Uterus (tissue), 4 donors: ENCODE results near the gene RER1. TPM values are rescaled to one million over a fixed set of nuclear protein-coding genes. Genes with fewer than 3 reads are reported as not detected.
"Not testable (repeated sequence)": the region's sequence is repeated elsewhere in the genome, so short reads cannot be mapped to it uniquely, and the experiment has no call there.

Source experiments
- DNase-seq, 2 donors: peaks; one replicate each; pipeline ENCODE4 v3.0.0-alpha.2; 2019 to 2020
- H3K27ac ChIP-seq, 2 donors: fragments of 200-600 bp; sonication (generic); 1 replicate in 1 of 2; 2 replicates in 1 of 2; pipeline ENCODE4 v1.5.1; 2016 to 2018
- H3K27me3 ChIP-seq, 2 donors: fragments of 200-600 bp; sonication (generic); one replicate each; pipeline ENCODE4 v1.5.1; 2018 to 2019; ENCODE audit warnings: control low read depth in 1 of 2
- H3K36me3 ChIP-seq, 2 donors: fragments of 200-600 bp; sonication (generic); one replicate each; pipeline ENCODE4 v1.5.1; 2019; ENCODE audit warnings: control low read depth in 1 of 2
- H3K4me1 ChIP-seq, 2 donors: fragments of 200-600 bp; sonication (generic); one replicate each; pipeline ENCODE4 v1.5.1; 2018 to 2019; ENCODE audit warnings: control low read depth in 1 of 2
- H3K4me3 ChIP-seq, 2 donors: fragments of 200-600 bp; sonication (generic); 1 replicate in 1 of 2; 2 replicates in 1 of 2; pipeline ENCODE4 v1.5.1; 2018 to 2019; ENCODE audit warnings: mild to moderate bottlenecking in 1 of 2
- H3K9me3 ChIP-seq, 2 donors: fragments of 200-600 bp; sonication (generic); one replicate each; pipeline ENCODE4 v1.5.1; 2019; ENCODE audit warnings: control low read depth in 1 of 2
- POLR2A ChIP-seq, 2 donors: fragments of 450-650 bp; IDR thresholded peaks; one replicate each; pipeline ENCODE4 v1.6.1; 2016; ENCODE audit warnings: antibody characterized with exemption in 2 of 2, mild to moderate bottlenecking in 1 of 2, moderate library complexity in 1 of 2
- intact Hi-C: fragments of 100-400 bp; cut with DNase I; formaldehyde crosslinking; loops from one replicate; pipeline ENCODE4 v1.15.1; 2023; ENCODE audit warnings: low total_unique reads
- total RNA-seq, 4 donors: library from RNA; depleted of rRNA in 3 of 4; stranded (reverse); fragments of >200 nt in 3 of 4; gene quantifications; one replicate each; pipeline versions ENCODE4 v1.1.0 to v1.2.4, GENCODE V29; 2014 to 2023
- TF ChIP-seq, protein P1 (sequence below), 4 experiments: fragments of 200-600 bp in 2 of 4; fragments of 450-650 bp in 2 of 4; sonication (generic) in 2 of 4; IDR thresholded peaks; one replicate each; pipeline ENCODE4 v1.5.1; 2016 to 2019; ENCODE audit warnings: antibody characterized with exemption in 4 of 4, mild to moderate bottlenecking in 2 of 4, moderate library complexity in 1 of 4
- donor health status: DM: yes; HTN: yes; CAD: no.

RER1 gene
- total RNA-seq, 4 donors from 2014 or later, result 34.1 to 105 (median 57.3) TPM

DNA sequence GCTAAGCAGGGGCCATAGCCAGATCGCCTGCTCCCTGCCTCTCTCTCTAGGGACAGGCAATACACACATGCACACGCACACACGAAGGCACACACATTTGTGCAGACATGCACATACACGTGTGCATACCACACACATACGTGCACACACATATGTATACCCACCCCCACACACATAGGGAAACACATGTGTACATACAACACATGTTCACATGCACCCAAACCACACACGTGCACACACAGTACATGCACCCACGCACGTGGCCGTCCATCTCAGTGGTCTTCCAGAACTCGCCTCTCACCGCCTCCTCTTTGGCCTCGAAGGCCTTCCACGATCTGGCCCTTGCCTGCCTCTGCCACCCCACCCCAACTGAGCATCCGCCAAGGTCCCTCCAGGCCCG lies 46.0 kb downstream of the RER1 start:
- TF ChIP-seq, protein P1, sequence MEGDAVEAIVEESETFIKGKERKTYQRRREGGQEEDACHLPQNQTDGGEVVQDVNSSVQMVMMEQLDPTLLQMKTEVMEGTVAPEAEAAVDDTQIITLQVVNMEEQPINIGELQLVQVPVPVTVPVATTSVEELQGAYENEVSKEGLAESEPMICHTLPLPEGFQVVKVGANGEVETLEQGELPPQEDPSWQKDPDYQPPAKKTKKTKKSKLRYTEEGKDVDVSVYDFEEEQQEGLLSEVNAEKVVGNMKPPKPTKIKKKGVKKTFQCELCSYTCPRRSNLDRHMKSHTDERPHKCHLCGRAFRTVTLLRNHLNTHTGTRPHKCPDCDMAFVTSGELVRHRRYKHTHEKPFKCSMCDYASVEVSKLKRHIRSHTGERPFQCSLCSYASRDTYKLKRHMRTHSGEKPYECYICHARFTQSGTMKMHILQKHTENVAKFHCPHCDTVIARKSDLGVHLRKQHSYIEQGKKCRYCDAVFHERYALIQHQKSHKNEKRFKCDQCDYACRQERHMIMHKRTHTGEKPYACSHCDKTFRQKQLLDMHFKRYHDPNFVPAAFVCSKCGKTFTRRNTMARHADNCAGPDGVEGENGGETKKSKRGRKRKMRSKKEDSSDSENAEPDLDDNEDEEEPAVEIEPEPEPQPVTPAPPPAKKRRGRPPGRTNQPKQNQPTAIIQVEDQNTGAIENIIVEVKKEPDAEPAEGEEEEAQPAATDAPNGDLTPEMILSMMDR (IDR thresholded peaks at IDR 0.05), result no peak
- TF ChIP-seq POLR2A (IDR thresholded peaks at IDR 0.05), result no peak
- Histone ChIP-seq H3K4me3 (no peak overlapping the region), H3K4me1 (no peaks in the 10 kb centered on the region), H3K36me3 (no peaks in the 10 kb centered on the region), H3K27me3 (no peaks in the 10 kb centered on the region), H3K27ac (no peak overlapping the region), H3K9me3 (no peaks in the 10 kb centered on the region)
- intact Hi-C loops, result no loop called here
- no peak for DNase-seq

DNA sequence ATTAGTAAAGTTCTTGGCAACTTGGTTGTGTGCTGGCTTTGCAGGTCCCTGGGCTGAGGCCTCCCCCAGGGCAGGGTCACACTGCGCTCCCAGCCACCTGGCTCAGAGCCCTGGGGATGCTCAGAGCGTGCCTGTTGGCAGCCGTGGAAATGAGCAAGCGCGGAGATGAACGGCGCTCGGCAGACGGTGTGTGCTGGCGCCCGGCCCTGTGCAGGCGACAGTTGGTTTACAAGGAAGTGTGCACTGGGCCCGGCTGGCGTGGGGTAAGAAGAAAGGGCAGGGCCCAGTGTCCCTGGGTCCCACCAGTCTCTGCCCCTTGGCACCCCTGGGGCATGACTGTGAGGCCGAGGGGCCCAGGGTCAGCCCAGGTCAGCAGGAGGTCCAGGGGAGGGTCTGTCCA lies 46.4 kb downstream of the RER1 start:
- H3K36me3 ChIP-seq, result no peaks in the 10 kb centered on the region
- H3K9me3 ChIP-seq, result no peaks in the 10 kb centered on the region
- no peak overlapping the region for H3K27ac ChIP-seq
- no peak for TF ChIP-seq POLR2A (IDR thresholded peaks at IDR 0.05)
- TF ChIP-seq, protein P1 (IDR thresholded peaks at IDR 0.05), result no peak
- intact Hi-C loops, result no loop called here
- H3K27me3 ChIP-seq, result peaks cover 0 to 3% of the 10 kb centered on the region in 2 donors
- no peak for DNase-seq
- H3K4me3 ChIP-seq, result no peak overlapping the region
- H3K4me1 ChIP-seq, result no peaks in the 10 kb centered on the region

DNA sequence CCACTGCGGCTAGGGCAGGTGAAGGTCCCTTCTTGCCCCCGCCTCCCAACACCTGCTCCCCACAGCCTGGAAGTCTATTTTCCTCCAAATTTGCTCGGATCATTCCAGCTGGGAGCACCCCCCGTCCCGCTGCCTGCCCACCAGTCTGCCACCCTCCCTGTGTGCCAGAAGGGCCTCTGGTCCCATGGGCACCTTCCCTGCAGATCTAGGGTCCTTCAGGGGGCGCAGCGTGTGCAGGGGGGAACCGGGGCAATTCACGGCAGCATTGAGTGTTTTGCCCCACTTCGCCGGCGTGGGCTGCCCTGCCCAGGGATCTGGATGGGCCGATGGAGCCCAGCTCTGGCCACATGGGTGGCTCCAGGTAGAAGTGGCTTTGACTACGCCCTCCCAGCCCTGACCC lies 47.0 kb downstream of the RER1 start:
- intact Hi-C loops, result no loop called here

DNA sequence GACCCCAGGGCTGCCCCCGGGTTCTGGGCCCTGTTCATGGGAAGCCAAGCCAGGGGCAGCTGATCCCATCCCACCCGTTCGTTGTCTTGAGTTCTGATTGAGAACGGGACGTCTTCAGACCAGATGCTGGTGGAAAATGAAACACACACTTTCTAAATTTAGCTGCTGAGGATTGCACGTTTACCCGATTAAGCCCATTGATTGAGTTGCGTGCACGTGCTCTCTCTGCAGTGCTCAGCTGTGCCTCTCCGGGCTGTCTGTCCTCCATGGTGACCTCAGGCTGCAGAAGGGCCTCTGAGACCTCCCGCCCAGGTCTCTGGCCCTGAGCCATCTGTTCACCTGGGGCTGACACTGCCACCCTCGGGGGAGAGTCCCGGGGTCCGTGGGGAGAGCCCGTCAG lies 47.7 kb downstream of the RER1 start:
- intact Hi-C loops, result no loop called here
- Histone ChIP-seq H3K9me3 (no peaks in the 10 kb centered on the region), H3K27ac (no peak overlapping the region), H3K4me3 (no peak overlapping the region), H3K36me3 (no peaks in the 10 kb centered on the region), H3K4me1 (peaks cover 0 to 8% of the 10 kb centered on the region in 2 donors), H3K27me3 (peaks cover 5% of the 10 kb centered on the region in 2 donors)
- TF ChIP-seq, protein P1 (IDR thresholded peaks at IDR 0.05), result no peak
- DNase-seq, result no peak

More for the DNA sequence above, 47.0 kb downstream of the RER1 start:
- Histone ChIP-seq H3K36me3 (no peaks in the 10 kb centered on the region), H3K4me1 (peaks cover 0 to 6% of the 10 kb centered on the region in 2 donors), H3K4me3 (no peak overlapping the region), H3K27me3 (peaks cover 0 to 5% of the 10 kb centered on the region in 2 donors), H3K27ac (no peak overlapping the region), H3K9me3 (no peaks in the 10 kb centered on the region)
- TF ChIP-seq, protein P1 (IDR thresholded peaks at IDR 0.05), result no peak
- TF ChIP-seq POLR2A (IDR thresholded peaks at IDR 0.05), result no peak
- DNase-seq, result no peak

DNA sequence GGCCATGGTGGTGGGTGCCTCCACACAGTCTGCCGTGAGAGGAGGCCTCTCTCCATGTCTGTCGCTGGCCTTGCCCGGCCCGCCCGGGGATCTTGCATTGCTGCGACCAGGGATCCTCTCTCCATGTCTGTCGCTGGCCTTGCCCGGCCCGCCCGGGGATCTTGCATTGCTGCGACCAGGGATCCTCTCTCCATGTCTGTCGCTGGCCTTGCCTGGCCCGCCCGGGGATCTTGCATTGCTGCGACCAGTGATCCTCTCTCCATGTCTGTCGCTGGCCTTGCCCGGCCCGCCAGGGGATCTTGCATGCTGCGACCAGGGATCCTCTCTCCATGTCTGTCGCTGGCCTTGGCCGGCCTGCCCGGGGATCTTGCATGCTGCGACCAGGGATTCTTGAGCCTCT lies 48.7 kb downstream of the RER1 start:
- DNase-seq, H3K9me3 ChIP-seq, H3K36me3 ChIP-seq, H3K4me3 ChIP-seq, H3K4me1 ChIP-seq, intact Hi-C loops, H3K27me3 ChIP-seq, H3K27ac ChIP-seq: not testable (repeated sequence)

DNA sequence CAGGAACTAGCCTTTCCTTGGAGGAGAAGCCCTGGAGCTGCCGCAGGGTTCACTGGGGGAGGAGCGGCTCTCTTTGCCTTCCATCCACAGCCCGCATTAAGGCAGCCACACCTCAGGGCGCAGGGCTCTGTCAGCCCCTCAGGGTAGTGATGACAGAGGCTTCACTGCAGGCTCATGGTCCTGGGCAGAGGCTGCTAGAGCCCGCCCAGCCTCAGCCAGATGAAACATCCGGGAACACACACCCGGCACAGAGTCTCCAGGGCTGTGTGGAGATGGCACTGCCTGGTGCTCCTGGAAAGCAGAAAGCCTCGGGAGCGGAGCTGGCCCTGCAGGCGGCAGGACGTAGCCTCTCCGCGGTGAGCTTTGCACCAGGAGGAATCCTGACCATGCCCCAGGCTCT lies 50.1 kb downstream of the RER1 start:
- H3K9me3 ChIP-seq, result no peaks in the 10 kb centered on the region
- H3K36me3 ChIP-seq, result no peaks in the 10 kb centered on the region
- no peak overlapping the region for H3K27ac ChIP-seq
- no peak for TF ChIP-seq POLR2A (IDR thresholded peaks at IDR 0.05)
- TF ChIP-seq, protein P1 (IDR thresholded peaks at IDR 0.05), result no peak
- peaks cover 0 to 8% of the 10 kb centered on the region in 2 donors for H3K4me1 ChIP-seq
- intact Hi-C loops, result no loop called here
- H3K27me3 ChIP-seq, result peaks cover 5% of the 10 kb centered on the region in 2 donors
- no peak overlapping the region for H3K4me3 ChIP-seq
- no peak for DNase-seq
